ENCODE data around the gene NR2C2AP.
"Not testable (repeated sequence)": the region's sequence is repeated elsewhere in the genome, so short reads cannot be mapped to it uniquely, and the experiment has no call there.

Gene NR2C2AP

GRCh38 chr19:19203012-19203856 lies at the start of gene NR2C2AP:
Gene NR2C2AP, minus strand, starts transcription at chr19:19203414. Its CDS starts 354 bp downstream, at chr19:19203060.
- peak; percentile 85 for DNase-seq (ENCODE audit: low read depth)

- no peak for DNase-seq (ENCODE audit: low read depth)
These were observed 47.1 kb upstream of the NR2C2AP start for GRCh38 chr19:19250196-19250801.

- DNase-seq (ENCODE audit: low read depth), result no peak
These were observed 37.3 kb upstream of the NR2C2AP start for GRCh38 chr19:19240476-19240875.

GRCh38 chr19:19239675-19240074 lies 36.5 kb upstream of the NR2C2AP start:
- DNase-seq (ENCODE audit: low read depth), result no peak

GRCh38 chr19:19238126-19238894 lies 35.1 kb upstream of the NR2C2AP start:
- no peak for DNase-seq (ENCODE audit: low read depth)

DNA sequence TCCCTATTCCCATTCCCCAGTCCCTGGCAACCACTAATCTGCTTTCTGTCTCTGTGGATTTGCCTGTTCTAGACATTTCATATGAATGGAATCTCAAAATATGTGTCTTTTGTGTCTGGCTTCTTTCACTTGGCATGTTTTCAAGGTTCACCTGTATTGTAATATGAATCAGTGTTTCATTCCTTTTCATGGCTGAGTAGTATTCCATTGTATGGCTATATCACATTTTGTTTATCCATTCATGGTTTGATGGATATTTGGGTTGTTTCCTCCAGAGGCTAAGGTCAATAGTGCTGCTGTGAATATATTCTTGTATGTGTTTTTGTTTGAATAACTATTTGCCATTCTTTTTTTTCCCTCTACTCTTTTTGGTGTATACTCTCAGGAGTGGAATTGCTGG lies 33.0 kb upstream of the NR2C2AP start:
- DNase-seq (ENCODE audit: low read depth), result no peak

DNA sequence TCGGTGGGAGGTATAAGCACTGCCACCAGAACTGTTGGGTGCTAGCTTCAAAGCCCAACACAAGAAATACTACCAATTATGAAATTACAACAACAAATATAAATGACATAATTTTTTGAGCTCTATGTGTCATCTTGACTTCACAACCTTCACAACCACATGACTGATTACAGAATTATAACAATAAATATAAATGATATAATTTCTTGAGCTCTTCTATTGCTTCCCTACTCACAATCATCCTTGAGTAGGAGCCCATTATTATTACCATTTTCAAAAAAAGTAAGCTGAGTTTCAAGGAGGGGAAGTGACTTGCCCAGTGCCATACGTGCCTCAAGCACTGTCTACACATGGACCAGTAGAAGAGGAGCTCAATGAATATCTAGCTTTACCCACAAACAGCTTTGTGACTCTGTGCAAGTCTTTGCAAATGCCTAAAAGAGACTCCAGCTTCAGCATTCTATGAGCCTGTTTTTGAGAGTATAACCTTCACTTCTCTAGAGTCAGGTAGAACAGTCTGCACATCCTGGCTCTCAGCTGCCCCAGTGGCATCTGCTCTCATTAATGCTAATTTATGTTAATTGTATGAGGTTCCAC lies 31.1 kb upstream of the NR2C2AP start:
- no peak for DNase-seq (ENCODE audit: low read depth)

DNA sequence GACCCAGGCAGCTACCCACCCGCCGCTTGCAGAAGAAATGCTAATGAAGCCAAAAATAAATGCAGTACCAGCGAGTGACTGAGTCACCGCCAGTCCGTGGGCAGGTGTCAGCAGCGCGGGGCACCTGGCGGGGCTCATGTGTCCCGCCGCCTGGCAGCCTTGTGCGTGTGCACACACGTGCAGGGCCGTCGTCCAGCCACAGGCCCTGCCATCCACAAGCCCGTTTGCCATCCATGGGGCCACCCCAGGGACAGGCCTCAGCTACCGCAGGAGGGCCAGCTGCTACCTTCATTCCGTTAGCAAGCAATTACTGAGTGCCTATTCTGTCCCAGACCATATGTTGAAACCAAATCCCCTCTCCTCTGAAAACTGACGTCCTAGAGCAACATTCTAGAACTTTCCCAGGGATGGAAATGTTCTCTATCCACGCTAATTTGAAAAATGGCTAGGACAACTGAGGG lies 29.1 kb upstream of the NR2C2AP start:
- no peak for DNase-seq (ENCODE audit: low read depth)

DNA sequence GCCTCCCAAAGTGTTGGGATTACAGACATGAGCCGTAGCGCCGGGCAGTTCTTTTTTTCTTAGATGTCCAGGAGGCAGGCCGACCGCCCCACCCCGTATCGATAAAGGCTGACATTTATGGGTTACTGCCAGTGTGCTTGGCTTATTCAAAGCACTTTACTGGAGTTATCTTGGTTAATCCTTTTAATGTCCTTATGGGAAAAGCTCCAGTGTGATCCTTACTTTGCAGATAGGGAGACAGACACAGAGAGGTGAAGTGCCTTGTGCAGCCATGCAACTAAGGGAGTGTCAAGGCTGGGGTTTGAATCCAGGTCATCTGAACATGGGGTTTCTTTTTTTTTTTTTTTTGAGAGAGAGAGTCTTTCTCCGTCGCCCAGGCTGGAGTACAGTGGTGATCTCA lies 27.8 kb upstream of the NR2C2AP start:
- DNase-seq (ENCODE audit: low read depth), result no peak

- no peak for DNase-seq (ENCODE audit: low read depth)
These were observed 26.5 kb upstream of the NR2C2AP start for GRCh38 chr19:19229701-19230100.

- DNase-seq (ENCODE audit: low read depth), result no peak
These were observed 24.0 kb upstream of the NR2C2AP start for GRCh38 chr19:19227217-19227616.

GRCh38 chr19:19226663-19227062 lies 23.4 kb upstream of the NR2C2AP start:
- no peak for DNase-seq (ENCODE audit: low read depth)

DNA sequence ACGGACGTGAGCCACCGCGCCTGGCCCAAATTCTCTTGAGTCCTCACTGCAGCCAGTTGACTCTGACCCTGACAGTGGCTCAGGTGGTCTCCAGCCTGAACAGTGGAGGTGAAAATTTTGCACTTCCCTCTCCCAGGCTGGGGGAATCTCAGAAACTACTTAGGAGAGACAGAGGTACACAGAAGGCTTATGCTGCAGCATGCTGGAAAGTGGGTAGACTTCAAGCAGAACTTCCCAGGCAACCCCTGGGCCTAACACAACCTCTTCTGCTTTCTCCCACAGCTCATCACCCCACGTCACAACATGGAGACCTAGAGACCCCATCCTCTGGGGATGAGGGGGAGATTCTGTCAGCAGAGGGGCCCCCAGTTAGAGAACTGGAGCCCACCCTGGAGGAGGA lies 23.0 kb upstream of the NR2C2AP start:
- DNase-seq (ENCODE audit: low read depth), result no peak

- peak; percentile 41 for DNase-seq (ENCODE audit: low read depth)
These were observed 21.8 kb upstream of the NR2C2AP start for GRCh38 chr19:19224852-19225494.

DNA sequence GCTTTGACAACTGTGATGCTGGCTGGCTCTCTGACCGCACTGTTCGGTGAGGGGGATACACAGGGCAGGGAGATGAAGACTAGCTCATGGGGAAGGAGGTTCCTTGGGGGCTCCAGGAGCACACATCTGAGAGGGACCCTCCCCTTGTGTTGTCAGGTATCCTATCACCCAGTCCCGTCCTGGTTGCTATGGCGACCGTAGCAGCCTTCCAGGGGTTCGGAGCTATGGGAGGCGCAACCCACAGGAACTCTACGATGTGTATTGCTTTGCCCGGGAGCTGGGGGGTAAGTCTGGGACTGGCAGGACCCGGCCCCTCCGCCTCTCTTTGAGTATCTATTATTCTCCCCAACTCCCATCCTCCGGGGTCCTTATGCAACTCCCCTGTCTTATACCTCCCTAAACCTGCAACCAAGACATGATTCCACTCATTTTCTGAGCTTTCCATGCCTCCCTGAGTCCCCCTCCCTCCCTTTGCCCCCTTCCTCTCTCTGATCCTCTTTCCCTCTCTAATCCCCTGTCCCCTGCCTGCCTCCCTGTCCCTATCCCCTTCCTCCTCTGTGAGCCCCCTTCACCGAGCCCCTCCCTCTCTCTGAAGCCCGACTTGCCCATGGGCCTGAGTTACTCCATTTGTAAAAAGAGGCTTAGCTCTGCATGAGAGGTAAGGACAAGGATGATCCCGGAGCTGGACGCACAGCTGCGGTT lies 21.1 kb upstream of the NR2C2AP start:
- no peak for DNase-seq (ENCODE audit: low read depth)

DNA sequence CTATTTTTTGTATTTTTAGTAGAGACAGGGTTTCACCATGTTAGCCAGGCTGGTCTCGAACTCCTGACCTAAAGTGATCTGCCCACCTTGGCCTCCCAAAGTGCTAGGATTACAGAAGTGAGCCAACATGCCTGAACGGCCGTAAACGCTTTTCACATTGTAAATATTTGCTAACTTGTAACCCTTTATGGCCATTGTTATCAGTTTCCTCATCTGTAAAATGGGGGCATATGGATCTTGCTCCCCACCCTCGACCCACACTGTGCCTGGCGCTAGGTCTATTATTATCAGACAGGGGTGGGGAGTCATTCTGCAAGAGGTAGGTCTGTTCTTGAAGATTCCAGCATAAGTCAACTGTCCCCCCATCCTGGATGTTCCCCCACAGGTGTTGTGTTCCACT lies 20.4 kb upstream of the NR2C2AP start:
- no peak for DNase-seq (ENCODE audit: low read depth)

- DNase-seq (ENCODE audit: low read depth), result no peak
These were observed 19.8 kb upstream of the NR2C2AP start for GRCh38 chr19:19223060-19223459.

DNA sequence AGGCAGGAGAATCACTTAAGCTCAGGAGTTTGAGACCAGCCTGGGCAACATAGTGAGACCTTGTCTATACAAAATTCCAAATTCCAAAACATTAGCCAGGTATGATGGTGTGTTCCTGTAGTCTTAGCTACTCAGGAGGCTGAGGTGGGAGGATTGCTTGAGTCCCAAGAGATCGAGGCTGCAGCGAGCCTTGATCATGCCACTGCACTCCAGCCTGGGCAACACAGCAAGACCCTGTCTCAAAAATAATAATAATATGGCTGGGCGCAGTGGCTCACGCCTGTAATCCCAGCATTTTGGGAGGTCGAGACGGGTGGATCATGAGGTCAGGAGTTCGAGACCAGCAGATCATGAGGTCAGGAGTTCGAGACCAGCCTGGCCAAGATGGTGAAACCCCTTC lies 17.8 kb upstream of the NR2C2AP start:
- not testable (repeated sequence) for DNase-seq (ENCODE audit: low read depth)

DNA sequence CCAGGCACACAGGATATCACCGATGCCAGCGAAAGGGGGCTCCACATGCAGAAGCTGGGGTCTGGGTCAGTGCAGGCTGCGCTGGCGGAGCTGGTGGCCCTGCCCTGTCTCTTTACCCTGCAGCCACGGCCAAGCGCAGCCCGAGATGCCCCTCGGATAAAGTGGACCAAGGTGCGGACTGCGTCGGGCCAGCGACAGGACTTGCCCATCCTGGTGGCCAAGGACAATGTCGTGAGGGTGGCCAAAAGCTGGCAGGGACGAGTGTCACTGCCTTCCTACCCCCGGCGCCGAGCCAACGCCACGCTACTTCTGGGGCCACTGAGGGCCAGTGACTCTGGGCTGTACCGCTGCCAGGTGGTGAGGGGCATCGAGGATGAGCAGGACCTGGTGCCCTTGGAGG lies 15.7 kb upstream of the NR2C2AP start:
- DNase-seq (ENCODE audit: low read depth), result no peak

GRCh38 chr19:19217099-19217498 lies 13.9 kb upstream of the NR2C2AP start:
- DNase-seq (ENCODE audit: low read depth), result no peak

GRCh38 chr19:19215792-19216191 lies 12.6 kb upstream of the NR2C2AP start:
- DNase-seq (ENCODE audit: low read depth), result no peak

Data from fibroblast of gingiva (primary cell).